ENCODE measurements around the gene SRR.

DNA sequence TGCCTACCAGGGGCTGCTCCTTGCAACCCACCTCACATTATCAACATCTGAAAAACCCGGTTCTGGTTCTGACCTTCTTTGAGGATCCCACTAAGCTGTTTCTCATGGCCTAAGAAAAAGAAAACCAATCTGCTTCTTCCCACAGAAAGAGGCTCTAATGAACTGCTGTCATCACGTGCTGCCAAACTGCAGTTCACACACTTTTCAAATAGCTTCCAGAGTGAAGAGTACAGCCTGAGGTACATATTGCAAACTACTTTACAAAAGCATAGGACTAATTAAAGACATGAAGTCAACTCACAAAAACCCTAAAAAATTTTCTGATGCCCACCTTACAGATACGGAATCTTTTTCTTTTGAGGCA is 36.9 kb upstream of the SRR start:
- TF ChIP-seq CTCF (IDR thresholded peaks at IDR 0.05) (no peak), POLR2A (IDR thresholded peaks at IDR 0.05) (no peak), POLR2AphosphoS5 (IDR thresholded peaks at IDR 0.05) (no peak)
